Stimulated activated CD8-positive, alpha-beta memory T cell treated with anti-CD3 and anti-CD28 coated beads, Interleukin-4, amount 100 ng/mL, for 4 hours (primary cell): ENCODE measurements around the gene NTN3.

ENCODE experiments used
- DNase-seq, 2 donors: peaks; one replicate each; pipeline ENCODE4 v3.0.0-alpha.2; 2020; ENCODE audit warnings: low read depth in 2 of 2, low spot score in 1 of 2

Gene NTN3

GRCh38 chr16:2513405-2514332, 42.6 kb downstream of the NTN3 start, which contains the start of gene ATP6V0C:
Gene ATP6V0C, plus strand, starts transcription at chr16:2513952. Its CDS starts 152 bp downstream, at chr16:2514104.
- DNase-seq = peak; percentile 72 to 80

GRCh38 chr16:2514333-2515179, 43.5 kb downstream of the NTN3 start:
- DNase-seq = no peak

- no peak for DNase-seq
These were observed 44.2 kb downstream of the NTN3 start for GRCh38 chr16:2515180-2515851.

GRCh38 chr16:2516391-2517240, 45.5 kb downstream of the NTN3 start:
- DNase-seq = no peak

- DNase-seq = no peak
These were observed 47.0 kb downstream of the NTN3 start for GRCh38 chr16:2517954-2518605.

- DNase-seq = no peak
These were observed 48.0 kb downstream of the NTN3 start for GRCh38 chr16:2518823-2519710.

GRCh38 chr16:2519711-2520080, 48.6 kb downstream of the NTN3 start:
- no peak for DNase-seq

- peak; percentile 72 to 74 for DNase-seq
These were observed 49.1 kb downstream of the NTN3 start, which contains the start of gene AMDHD2 for GRCh38 chr16:2520097-2520783. Gene AMDHD2, plus strand, starts transcription at chr16:2520371. Its CDS starts 88 bp downstream, at chr16:2520459.

GRCh38 chr16:2520784-2521531, 49.9 kb downstream of the NTN3 start:
- no peak for DNase-seq
